Measurements from ENCODE around the gene EDIL3. TPM values are rescaled to one million over a fixed set of nuclear protein-coding genes. Genes with fewer than 3 reads are reported as not detected.

EDIL3 gene
- total and polyA plus RNA-seq, 10 of the 15 experiments (the other 5 are each of a cell fraction or from before 2014, with no cell fraction given), result 0.01 to 0.62 (median 0.20) TPM

- SMC1A ChIA-PET (ENCODE audit: uncharacterized antibody, unreplicated experiment), result interaction anchor here (0.6 to 1.5 kb wide), 4 partner anchors 11 to 31 kb away, joined by 3 read pairs; no protein-coding TSS in a partner anchor
- POLR2A ChIA-PET, result no interaction called here
- FAIRE-seq, result peak; percentile 13
- TF ChIP-seq TAF1 (IDR thresholded peaks at IDR 0.05; ENCODE audit: borderline replicate concordance, low read depth, low read length) (no peak), ZBTB40 (IDR thresholded peaks at IDR 0.05; ENCODE audit: borderline replicate concordance) (no peak), RELA (IDR thresholded peaks at IDR 0.05; ENCODE audit: borderline replicate concordance, partially characterized antibody) (no peak), RFX5 (IDR thresholded peaks at IDR 0.05; ENCODE audit: low read depth, low read length) (no peak), RELB (IDR thresholded peaks at IDR 0.05; ENCODE audit: low read depth) (peak; percentile 53; the same call in 1 of the 2 replicates), ATF7 (IDR thresholded peaks at IDR 0.05; ENCODE audit: low read depth) (peak; percentile 11; the same call in 1 of the 2 replicates), IKZF2 (IDR thresholded peaks at IDR 0.05) (peak; percentile 61 to 63; a peak in 2 of 4 replicates), SPI1 (IDR thresholded peaks at IDR 0.05; ENCODE audit: borderline replicate concordance, insufficient read depth, low read depth, low read length) (peak; percentile 63; the same call in 1 of the 2 replicates), SMAD1 (IDR thresholded peaks at IDR 0.05; ENCODE audit: low read depth, partially characterized antibody) (no peak), IKZF1 (conservative IDR thresholded peaks at IDR 0.05) (peak; percentile 36; the same call in 1 of the 2 replicates), GABPA (IDR thresholded peaks at IDR 0.05; ENCODE audit: low read depth) (0 out of 2 replicates have a peak, but pooled peaks have one; percentile 19), HCFC1 (IDR thresholded peaks at IDR 0.05; ENCODE audit: low read length) (no peak), DPF2 (IDR thresholded peaks at IDR 0.05) (0 out of 2 replicates have a peak, but pooled peaks have one; percentile 25), SIX5 (IDR thresholded peaks at IDR 0.05; ENCODE audit: low read depth, low read length, severe bottlenecking) (no peak), RUNX3 (IDR thresholded peaks at IDR 0.05; ENCODE audit: low read length) (peak; percentile 68), NR2C1 (IDR thresholded peaks at IDR 0.05) (no peak), FOXK2 (IDR thresholded peaks at IDR 0.05) (no peak), STAT3 (IDR thresholded peaks at IDR 0.05; ENCODE audit: low read depth, low read length) (no peak)
These were observed 124.5 kb downstream of the EDIL3 start for GRCh38 chr5:84260140-84260539.

More at GRCh38 chr5:84260140-84260539, 124.5 kb downstream of the EDIL3 start:
- H3K4me3 ChIP-seq, result no peak overlapping the region
- no peaks in the 10 kb centered on the region for H3K79me2 ChIP-seq (ENCODE audit: control insufficient read depth, insufficient read depth, low read length)
- H3K4me1 ChIP-seq (ENCODE audit: control insufficient read depth, insufficient read depth, low read length), result no peaks in the 10 kb centered on the region
- H3K9ac ChIP-seq (ENCODE audit: control insufficient read depth, insufficient read depth, low read length), result no peak overlapping the region
- WGBS (ENCODE audit: insufficient coverage, insufficient replicate concordance, low lambda C conversion rate, missing lambda C conversion rate), result 0% methylated on average over 1 of the region's 1 CpG
- no peaks in the 10 kb centered on the region for H3K9me3 ChIP-seq (replicated peaks; ENCODE audit: control insufficient read depth, insufficient read depth, low read length)
- no TSS peak for BruUV-seq (replicated peaks)
- H3K36me3 ChIP-seq (ENCODE audit: control insufficient read depth in 2 of 2, insufficient read depth in 2 of 2, low read length in 1 of 2), result no peaks in the 10 kb centered on the region
- peak overlapping the region; percentile 52; the same call in 1 of the 2 replicates for H2AFZ ChIP-seq (ENCODE audit: control insufficient read depth, low read depth, low read length)
- ChIA-PET RAD21 (ENCODE audit: unreplicated experiment) (interaction anchor here (0.7 to 1.8 kb wide), 2 partner anchors 12 to 169 kb away, joined by 3 to 4 read pairs; no protein-coding TSS in a partner anchor), CTCF (no interaction called here)
- H4K20me1 ChIP-seq (ENCODE audit: control insufficient read depth, insufficient read depth), result no peaks in the 10 kb centered on the region
- in situ Hi-C loops (cut with MboI) (loop anchor here (25.0 kb wide), 1 partner anchor 548 kb away; the partner anchor contains the start of gene HAPLN1), intact Hi-C loops (cut with micrococcal nuclease; ENCODE audit: unreplicated experiment) (no loop called here)
- ATAC-seq (peak; percentile 72), DNase-seq (ENCODE audit: low read depth, low spot score) (no peak)
- H3K27ac ChIP-seq (ENCODE audit: control insufficient read depth, insufficient read depth), result no peak overlapping the region
- no peaks in the 10 kb centered on the region for H3K27me3 ChIP-seq (replicated peaks in 1 of 2; ENCODE audit: control insufficient read depth in 2 of 2, insufficient read depth in 2 of 2, low read length in 1 of 2)
- no peak overlapping the region for H3K4me2 ChIP-seq (ENCODE audit: control insufficient read depth, insufficient read depth)
